Stimulated activated CD8-positive, alpha-beta memory T cell treated with anti-CD3 and anti-CD28 coated beads, Interleukin-2, amount 100 ng/mL, for 1 hour (primary cell): ENCODE results near the gene PTPRG.

Experiments
- DNase-seq, 2 donors: peaks; one replicate each; pipeline ENCODE4 v3.0.0-alpha.2; 2020; ENCODE audit warnings: low read depth in 2 of 2

PTPRG gene

GRCh38 chr3:62265528-62265927 is 704.2 kb downstream of the PTPRG start:
- DNase-seq, result no peak

- no peak for DNase-seq
These were observed 705.4 kb downstream of the PTPRG start for GRCh38 chr3:62266668-62267283.

GRCh38 chr3:62276658-62277180 is 715.3 kb downstream of the PTPRG start:
- no peak for DNase-seq

- no peak for DNase-seq
These were observed 716.1 kb downstream of the PTPRG start for GRCh38 chr3:62277450-62277849.

GRCh38 chr3:62277986-62278385 is 716.6 kb downstream of the PTPRG start:
- no peak for DNase-seq

- DNase-seq, result no peak
These were observed 720.4 kb downstream of the PTPRG start for GRCh38 chr3:62281726-62282125.

- DNase-seq, result no peak
These were observed 723.1 kb downstream of the PTPRG start for GRCh38 chr3:62284442-62284841.

GRCh38 chr3:62287392-62287927 is 726.1 kb downstream of the PTPRG start:
- no peak for DNase-seq

- no peak for DNase-seq
These were observed 728.6 kb downstream of the PTPRG start for GRCh38 chr3:62289922-62290321.

GRCh38 chr3:62293051-62293780 is 731.8 kb downstream of the PTPRG start:
- no peak for DNase-seq

- DNase-seq, result no peak
These were observed 734.2 kb downstream of the PTPRG start for GRCh38 chr3:62295571-62295970.

GRCh38 chr3:62300617-62301016 is 739.2 kb downstream of the PTPRG start:
- DNase-seq, result no peak

GRCh38 chr3:62312201-62312600 is 750.8 kb downstream of the PTPRG start:
- no peak for DNase-seq

GRCh38 chr3:62316525-62316924 is 755.2 kb downstream of the PTPRG start:
- no peak for DNase-seq

- no peak for DNase-seq
These were observed 757.0 kb downstream of the PTPRG start for GRCh38 chr3:62318365-62318751.

GRCh38 chr3:62318752-62319569 is 757.6 kb downstream of the PTPRG start:
- DNase-seq, result peak; percentile 4 to 49

GRCh38 chr3:62319570-62320243 is 758.3 kb downstream of the PTPRG start:
- DNase-seq, result no peak

GRCh38 chr3:62323241-62323640 is 761.9 kb downstream of the PTPRG start:
- DNase-seq, result no peak

- DNase-seq, result no peak
These were observed 764.5 kb downstream of the PTPRG start for GRCh38 chr3:62325896-62326295.

- no peak for DNase-seq
These were observed 768.6 kb downstream of the PTPRG start for GRCh38 chr3:62329971-62330370.

GRCh38 chr3:62332017-62332416 is 770.6 kb downstream of the PTPRG start:
- DNase-seq, result no peak

GRCh38 chr3:62332835-62333244 is 771.5 kb downstream of the PTPRG start:
- DNase-seq, result no peak
